HTERT RPE-1 (cell line): ENCODE measurements around the gene TET1.
"Not testable (repeated sequence)": the region's sequence is repeated elsewhere in the genome, so short reads cannot be mapped to it uniquely, and the experiment has no call there.

Source experiments
- in situ Hi-C: fragments of 300-500 bp; cut with MboI; formaldehyde crosslinking; loops from 4 replicates; pipeline ENCODE4 v1.14.3; 2020; ENCODE audit warnings: low sequenced_read_pairs

The TET1 gene

DNA sequence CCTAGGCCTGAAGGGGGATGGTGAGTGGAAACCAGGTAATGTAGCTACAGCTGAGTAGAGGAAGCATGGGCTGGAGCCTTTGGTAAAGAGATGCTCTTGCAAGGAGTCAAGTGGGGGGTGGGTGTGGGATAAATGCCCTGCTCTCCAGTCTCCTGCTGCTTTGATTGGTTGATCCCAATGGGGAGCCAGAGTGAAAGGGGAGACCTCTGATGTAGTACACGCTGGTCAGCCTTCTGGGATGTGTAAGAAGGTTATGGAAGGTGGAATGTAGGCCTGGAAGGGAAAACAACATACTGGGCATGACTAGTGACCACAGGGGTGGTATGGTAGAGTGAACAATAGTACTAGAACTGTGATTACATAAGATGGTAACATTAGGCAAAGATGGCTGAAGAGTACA is 44.3 kb downstream of the TET1 start:
- in situ Hi-C loops, result no loop called here

DNA sequence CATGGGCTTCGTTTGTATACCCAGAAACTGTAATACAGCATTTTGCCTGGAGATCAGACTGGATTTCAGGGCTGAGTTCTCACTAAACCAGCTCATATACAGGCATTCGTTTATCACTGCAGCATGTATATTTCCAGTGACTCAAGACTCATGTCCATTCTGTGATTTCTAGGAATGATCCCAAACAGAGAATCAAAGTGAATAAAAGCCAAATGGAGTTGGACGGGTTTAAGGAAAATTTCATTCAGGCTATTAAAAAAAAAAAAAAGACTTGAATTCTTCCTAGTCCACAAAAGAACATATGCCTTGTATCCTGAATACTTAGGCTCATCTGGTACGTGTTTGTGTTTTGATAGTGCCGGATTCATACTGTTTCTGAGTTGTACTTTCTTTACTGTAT is 46.8 kb downstream of the TET1 start:
- in situ Hi-C loops, result no loop called here

DNA sequence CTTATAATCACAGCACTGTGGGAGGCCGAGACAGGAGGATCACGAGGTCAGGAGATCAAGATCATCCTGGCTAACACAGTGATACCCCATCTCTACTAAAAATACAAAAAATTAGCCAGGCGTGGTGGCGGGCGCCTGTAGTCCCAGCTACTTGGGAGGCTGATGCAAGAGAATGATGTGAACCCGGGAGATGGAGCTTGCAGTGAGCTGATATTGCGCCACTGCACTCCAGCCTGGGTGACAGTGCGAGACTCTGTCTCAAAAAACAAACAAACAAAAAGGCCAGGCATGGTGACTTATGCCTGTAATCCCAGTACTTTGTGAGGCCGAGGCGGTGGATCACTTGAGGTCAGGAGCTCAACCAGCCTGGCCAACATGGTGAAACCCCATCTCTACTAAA is 49.9 kb downstream of the TET1 start:
- in situ Hi-C loops, result not testable (repeated sequence)

DNA sequence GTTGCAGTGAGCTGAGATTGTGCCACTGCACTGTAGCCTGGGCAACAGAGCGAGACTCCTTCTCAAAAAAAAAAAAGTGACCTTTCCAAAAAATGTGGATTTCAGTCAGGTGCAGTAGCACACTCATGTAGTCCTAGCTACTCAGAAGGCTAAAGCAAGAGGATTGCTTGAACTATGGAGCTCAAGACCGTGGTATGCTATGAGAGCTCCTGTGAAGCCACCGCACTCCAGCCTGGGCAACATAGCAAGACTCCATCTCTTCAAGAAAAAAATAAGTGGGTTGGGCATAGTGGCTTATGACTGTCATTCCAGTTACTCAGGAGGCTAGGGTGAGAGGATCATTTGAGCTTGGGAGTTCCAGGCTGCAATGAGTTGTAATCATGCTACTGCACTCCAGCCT is 51.1 kb downstream of the TET1 start:
- in situ Hi-C loops, result no loop called here

DNA sequence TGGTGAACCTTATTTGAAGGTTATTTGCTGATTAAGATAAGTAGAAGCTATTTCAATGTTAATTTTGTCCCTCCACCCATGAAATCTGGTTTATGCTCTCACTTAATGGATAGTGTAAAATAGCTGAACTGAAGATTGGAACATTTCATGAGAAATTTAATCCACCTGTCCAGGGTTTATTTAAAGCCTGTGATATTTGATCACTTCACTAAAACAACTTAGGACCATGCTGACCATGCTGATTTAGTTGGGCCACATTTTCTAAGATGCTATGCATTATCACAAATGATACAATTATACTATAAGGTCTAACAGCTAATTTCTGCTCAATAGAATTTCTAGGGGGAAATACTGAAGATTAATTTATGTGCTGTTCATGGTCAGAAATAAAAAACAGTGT is 53.8 kb downstream of the TET1 start:
- in situ Hi-C loops, result not testable (repeated sequence)

DNA sequence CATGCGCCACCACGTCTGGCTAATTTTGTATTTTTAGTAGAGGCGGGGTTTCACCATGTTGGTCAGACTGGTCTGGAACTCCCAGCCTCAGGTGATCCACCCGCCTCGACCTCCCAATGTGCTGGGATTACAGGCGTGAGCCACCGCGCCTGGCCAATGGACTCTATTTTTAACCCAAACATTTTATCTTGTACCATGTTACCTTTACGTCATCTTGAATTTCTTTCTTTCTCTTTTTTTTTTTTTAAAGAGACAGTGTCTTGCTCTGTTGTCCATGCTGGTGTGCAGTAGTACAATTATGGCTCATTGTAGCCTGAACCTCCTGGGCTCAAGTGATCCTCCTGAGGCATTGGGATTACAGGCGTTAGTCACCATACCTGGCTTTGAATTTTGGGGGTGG is 57.6 kb downstream of the TET1 start:
- in situ Hi-C loops, result not testable (repeated sequence)

DNA sequence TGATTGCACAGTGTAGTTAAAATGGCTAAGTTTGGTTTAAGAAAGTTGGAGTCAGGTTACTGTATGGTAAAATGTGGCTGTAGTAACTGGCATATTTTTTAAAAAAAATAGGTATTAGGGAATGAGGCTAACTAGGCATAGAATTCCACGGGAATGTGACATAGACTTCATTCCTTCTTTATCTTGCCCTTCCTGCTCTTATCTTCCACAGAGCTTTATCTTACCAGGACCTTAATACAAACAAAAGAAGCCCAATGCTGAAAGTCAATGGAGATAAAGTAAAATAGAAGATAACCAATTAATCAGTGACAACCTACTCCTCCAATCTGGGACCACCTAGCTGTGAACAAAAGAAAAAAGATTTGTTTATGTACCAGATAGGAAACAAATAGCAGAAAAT is 58.1 kb downstream of the TET1 start:
- in situ Hi-C loops, result no loop called here

DNA sequence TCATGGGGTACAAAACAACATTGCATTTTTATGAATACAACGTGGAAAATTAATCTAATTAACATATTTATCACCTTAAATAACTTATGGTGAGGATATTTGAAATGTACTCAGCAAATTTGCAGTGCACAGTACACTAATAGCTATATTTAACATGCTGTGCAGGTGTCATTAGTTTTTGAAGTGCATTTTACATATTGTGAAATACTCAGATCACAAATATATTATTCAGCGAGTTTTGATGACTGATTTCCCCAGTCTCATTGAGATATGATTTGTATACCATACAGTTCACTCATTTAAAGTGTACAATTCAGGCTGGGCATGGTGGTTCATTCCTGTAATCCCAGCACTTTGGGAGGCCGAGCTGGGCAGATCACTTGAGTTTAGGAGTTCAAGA is 59.5 kb downstream of the TET1 start:
- in situ Hi-C loops, result no loop called here

DNA sequence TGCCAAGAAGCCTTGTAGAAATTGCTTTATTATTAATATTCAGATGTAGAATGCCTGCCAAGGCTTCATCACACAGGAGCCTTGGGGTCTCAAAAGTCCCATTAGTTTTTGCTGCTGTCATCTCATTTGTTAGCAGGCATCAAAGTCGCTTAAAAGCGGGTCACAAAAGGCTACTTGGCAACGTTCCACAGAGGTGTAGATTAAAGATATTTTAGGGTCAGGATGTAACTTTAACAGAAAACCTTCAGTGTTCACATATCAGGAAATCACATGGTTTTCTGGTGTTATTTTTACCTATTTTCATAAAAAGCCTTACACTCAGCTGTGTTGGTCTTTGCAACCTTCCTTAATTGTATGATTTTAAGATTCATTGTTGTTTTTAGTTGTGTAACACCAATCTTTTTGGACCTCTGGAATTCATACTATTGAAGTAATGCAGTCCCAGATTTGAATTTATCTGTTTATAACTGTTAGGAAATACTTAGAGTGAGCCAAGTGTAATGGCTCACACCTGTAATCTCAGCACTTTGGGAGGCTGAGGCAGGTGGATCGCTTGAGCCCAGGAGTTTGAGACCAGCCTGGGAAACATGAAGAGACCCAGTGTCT is 65.3 kb downstream of the TET1 start:
- in situ Hi-C loops, result no loop called here

DNA sequence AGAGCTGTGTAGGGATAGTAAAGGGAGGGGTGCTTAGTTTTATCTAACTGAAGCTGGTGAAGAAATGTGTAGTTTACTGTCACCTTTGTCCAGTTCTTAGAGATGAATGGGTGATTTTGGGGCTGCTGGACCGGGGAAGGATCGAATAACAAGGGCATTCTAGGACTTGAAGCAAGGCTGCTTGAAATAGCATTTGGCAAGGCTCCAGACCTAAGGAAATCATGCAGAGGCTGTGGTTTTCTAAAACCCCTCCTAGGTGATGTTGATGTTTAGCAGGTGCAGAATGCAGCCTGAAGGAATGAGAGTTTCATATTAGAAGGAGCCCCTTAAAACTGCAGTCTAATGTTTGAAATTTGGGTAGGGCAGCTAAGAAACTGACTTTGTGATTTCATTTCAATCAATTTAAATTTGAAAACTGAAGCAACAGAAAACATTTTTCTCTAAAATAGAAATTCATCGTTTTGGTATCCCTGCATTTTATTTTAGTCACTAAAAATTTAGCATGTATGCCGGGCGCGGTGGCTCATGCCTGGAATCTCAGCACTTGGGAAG is 68.5 kb downstream of the TET1 start:
- in situ Hi-C loops, result no loop called here

DNA sequence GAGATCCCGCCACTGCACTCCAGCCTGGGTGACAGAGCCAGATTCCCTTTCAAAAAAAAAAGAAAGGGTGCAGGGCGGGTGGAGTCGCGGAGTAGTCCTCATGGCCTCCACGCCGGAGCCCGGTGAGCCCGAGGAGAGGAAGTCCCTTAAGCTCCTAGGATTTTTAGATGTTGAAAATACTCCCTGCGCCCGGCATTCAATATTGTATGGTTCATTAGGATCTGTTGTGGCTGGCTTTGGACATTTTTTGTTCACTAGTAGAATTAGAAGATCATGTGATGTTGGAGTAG is 72.1 kb downstream of the TET1 start:
- in situ Hi-C loops, result not testable (repeated sequence)

DNA sequence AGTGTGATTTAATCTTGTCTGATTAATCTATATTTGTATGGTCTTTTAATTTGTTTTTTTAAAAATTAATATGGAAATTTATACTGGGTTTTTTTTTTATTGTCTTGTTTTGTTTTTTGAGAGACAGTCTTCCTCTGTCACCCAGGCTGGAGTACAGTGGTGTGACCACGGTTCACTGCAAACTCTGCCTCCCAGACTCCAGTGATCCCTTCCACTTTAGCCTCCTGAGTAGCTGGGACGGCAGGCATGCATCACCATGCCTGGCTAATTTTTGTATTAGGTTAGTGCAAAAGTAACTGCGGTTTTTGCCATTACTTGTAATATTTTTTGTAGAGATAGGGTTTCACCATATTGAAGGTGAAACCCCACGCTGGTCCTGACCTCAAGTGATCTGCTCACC is 73.1 kb downstream of the TET1 start:
- in situ Hi-C loops, result no loop called here

DNA sequence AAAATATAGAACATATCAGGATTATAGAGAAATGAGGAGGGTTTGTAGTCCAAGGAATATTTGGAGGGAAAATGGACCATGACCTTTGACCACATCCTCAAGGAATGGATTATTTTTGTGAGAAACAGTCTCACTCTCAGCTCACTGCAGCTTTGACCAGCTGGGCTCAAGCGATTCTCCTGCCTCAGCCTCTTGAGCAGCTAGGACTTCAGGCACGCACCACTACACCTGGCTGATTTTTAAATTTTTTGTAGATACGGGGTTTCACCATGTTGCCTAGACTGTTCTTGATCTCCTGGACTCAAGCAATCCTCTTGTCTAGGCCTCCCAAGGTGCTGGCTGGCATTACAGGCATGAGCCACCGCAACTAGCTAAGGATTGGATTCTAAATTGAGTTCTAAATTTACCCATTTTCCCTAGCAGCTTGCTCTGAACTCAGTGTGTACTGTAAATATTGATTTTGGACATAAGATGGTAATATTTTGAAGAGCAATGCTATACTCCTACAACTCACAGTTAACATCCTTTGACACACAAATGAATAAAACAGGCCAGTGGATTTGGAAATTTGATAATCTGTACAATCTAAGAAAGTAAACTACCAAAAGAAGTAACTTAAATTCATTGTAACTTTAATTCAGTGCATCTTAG is 73.8 kb downstream of the TET1 start:
- in situ Hi-C loops, result no loop called here

DNA sequence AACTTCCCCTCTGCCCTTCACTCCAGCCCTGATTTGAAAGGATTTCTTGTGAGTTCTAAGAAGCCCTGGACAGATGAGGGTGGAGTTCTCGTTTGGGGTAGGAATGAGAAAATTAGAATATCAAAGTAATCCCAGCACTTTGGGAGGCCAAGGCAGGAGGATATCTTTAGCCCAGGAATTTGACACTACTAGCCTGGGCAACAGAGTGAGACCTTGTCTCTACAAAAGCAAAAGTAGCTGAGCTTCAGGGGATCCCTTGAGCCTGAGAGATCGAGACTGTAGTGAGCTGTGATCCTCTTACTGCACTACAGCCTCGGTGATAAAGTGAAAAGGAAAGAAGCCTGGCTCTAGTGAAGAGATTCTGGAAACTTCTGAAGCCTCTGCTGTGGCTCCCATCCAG is 76.2 kb downstream of the TET1 start:
- in situ Hi-C loops, result no loop called here

DNA sequence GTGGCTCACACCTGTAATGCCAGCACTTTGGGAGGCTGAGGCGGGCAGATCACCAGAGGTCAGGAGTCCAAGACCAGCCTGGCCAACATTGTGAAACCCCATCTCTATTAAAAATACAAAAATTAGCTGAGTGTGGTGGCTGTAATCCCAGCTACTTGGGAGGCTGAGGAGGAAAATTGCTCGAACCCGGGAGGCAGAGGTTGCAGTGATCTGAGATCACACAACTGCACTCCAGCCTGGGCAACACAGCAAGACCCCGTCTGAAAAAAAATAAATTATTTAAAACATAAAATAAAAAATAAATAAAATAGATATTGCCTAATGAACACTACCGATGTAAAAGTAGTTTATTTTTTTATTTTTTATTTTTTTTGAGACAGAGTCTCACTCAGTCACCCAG is 83.4 kb downstream of the TET1 start:
- in situ Hi-C loops, result not testable (repeated sequence)

DNA sequence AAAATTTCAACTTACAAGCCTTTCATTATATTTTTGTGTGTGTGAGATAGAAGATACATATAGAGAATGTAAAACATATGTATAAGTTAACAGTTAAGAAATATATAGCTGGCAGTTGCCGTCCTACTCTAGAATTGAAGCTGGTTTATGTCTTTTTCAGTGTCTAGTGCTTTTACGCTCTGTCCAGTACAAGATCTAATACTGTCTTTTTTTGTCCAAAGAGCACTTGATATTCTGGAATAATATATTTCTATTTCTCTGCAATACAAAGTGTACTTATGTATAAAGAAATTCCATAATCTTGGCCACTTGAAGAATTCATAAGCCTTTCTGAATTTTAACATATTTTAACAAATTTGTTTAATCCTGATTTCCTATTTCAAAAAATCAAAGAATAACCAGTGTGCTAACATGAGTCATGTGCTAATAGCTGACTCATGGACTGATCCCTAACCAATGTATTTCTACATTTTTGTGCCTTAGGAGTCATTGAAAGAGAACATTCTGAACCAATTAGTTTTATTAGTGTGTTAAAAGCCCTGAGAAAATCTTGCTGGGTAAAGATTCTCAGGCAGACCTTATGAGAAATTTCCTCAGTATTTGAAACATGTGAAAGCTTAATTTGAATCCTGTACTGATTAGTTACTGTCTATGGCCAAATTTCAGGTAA is 87.7 kb downstream of the TET1 start:
- in situ Hi-C loops, result no loop called here

DNA sequence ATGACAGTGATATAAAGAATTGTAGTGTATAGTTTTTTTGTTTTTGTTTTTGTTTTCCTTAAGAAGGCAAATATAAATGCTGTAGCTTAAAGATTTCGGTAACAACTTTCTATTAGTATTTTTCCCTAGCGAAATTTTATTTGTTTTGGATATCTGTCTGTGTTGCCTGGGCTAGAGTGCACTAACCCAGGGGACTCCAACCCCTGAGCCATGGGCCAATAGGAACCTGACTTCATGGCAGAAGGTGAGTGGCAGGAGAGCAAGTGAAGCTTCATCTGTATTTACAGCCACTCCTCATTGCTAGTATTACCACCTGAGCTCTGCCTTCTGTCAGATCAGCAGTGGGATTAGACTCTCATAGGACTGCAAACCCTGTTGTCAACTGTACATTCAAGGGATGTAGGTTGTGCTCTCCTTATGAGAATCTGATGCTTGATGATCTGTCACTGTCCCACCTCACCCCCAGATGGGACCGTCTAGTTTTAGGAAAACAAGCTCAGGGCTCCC is 95.5 kb downstream of the TET1 start:
- in situ Hi-C loops, result no loop called here

DNA sequence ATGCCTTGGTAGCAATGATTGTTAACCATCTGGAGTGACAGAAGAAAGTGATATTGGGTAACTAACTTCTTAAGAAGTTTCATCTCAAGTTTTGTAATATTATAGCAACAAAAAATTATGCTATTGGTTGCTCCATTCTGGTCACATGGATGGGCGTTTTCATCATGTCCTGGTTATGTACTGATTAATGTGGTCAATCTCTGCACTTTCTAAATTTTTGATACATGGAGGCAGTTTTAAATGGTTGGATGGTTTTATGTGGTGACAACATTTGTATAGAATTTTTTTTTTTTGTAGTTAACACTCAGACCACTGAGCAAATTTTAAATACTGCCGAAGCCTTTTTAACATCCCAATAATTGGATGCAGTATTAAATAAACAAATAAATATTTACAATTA is 105.7 kb downstream of the TET1 start:
- in situ Hi-C loops, result no loop called here

DNA sequence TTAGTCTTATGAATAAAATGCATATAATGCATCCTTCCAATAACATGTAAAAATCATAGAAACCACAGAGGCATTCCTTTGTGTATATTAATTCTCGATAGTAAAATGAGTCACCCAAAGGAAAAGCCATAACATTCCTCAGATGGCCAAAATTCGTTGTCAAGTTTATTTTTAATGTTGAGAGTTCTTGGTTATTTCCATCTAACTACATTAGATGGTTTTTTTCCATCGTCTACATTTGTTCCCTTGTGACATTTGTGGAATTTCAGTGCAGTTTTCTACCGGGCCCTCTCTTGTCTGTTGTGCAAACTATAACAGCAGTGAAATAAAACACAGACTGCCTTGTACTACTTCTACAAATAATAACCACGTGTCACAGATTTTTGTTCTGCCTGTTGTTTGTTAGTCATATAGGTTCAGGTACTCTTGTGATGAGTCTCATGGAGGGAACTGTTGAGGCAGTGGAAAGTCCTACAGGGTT is 106.2 kb downstream of the TET1 start:
- in situ Hi-C loops, result no loop called here

DNA sequence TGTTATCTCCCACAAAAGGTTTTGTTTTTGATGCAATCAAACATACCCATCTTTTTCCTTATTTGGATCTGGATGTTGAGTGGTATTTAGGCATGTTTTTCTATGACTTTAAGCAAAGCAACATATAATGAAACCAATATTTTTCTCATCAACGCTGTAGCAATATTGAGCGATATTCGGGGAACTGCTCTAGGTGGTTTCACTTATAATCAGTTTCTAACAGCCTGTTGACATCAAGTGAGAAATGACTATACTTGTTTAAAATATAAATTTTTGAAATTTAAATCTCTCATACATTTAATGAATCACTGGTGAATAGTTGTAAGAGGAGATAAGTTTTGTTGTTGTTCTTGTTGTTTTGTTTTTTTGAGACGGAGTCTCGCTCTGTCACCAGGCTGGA is 108.1 kb downstream of the TET1 start:
- in situ Hi-C loops, result no loop called here

DNA sequence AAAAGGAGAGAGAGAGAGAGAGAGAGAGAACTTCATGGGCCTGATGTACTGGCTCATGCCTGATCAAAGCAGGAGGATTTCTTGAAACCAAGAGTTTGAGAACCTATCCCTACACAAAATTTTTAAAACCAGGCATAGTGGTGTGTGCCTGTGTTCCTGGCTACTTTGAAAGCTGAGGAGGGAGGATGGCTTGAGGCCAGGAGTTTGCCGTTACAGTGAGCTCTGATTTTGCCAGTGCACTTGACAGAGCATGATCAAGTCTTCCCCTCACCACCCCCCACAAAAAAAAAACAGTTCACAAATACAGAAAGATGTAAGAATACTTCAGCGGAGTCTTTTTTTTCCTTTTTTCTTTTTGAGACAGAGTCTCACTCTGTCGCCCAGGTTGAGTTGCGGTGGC is 108.8 kb downstream of the TET1 start:
- in situ Hi-C loops, result no loop called here

DNA sequence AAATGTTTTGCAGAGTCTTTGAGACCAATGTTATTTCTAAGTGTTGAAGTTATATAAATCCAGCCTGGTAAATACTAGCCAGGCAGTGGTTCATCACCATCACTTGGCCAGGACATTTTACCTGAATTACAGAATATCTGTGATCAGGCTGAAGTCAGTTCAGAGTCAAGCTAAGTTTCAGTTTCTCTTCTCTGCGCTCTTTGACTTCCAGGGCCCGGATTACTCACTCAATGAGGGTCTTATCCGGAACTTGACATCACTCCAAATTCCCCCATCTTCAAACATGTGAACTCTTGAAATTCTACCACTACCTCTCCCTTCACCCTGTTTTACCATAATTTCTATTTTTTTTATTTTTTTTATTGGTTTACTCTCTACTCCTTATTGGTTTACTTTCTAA is 124.3 kb downstream of the TET1 start:
- in situ Hi-C loops, result no loop called here
